A673 (cell line): ENCODE measurements around the gene ENAH.

Experiments used
- CTCF ChIP-seq: fragments of 300-800, 200-600 bp; sonication (generic); conservative IDR thresholded peaks from 2 replicates; pipeline ENCODE4 v1.5.1; 2017; ENCODE audit warnings: low read depth, mild to moderate bottlenecking, antibody characterized with exemption, low read length, moderate library complexity, mixed read lengths
- EZH2 ChIP-seq: fragments of 200-600 bp; sonication (generic); IDR thresholded peaks from 2 replicates; pipeline ENCODE4 v1.6.1; 2017; ENCODE audit warnings: borderline replicate concordance, low read depth, mild to moderate bottlenecking, mixed read lengths, antibody characterized with exemption, low read length; ENCODE audit not compliant: poor library complexity, severe bottlenecking

GRCh38 chr1:225508538-225509375 is 144.2 kb downstream of the ENAH start:
- TF ChIP-seq CTCF (no peak), EZH2 (no peak)
